NCI-H524 treated with DMSO at 0.1 percent for 48 hours (cell line): ENCODE results near the gene PLEKHD1.
A peak's percentile ranks its signal among the peaks of the same experiment; 100 is the strongest.
"Not testable (repeated sequence)": the region's sequence is repeated elsewhere in the genome, so short reads cannot be mapped to it uniquely, and the experiment has no call there.

ENCODE experiments used
- DNase-seq: peaks from one replicate; lab custom pipeline; 2025; lab: John Stamatoyannopoulos, UW

PLEKHD1 gene

GRCh38 chr14:69484444-69485314, at the start of gene PLEKHD1:
Gene PLEKHD1 (plus strand): TSS chr14:69484728. CDS start chr14:69484966, 238 bp downstream.
- no peak for DNase-seq

- DNase-seq: no peak
Observed at GRCh38 chr14:69439521-69440270, 44.8 kb upstream of the PLEKHD1 start.

- no peak for DNase-seq
Observed at GRCh38 chr14:69441948-69442347, 42.6 kb upstream of the PLEKHD1 start.

GRCh38 chr14:69443296-69443805, 41.2 kb upstream of the PLEKHD1 start:
- DNase-seq: no peak

GRCh38 chr14:69449216-69449615, 35.3 kb upstream of the PLEKHD1 start:
- DNase-seq: no peak

- DNase-seq: no peak
Observed at GRCh38 chr14:69451941-69452340, 32.6 kb upstream of the PLEKHD1 start.

GRCh38 chr14:69458350-69458749, 26.2 kb upstream of the PLEKHD1 start:
- no peak for DNase-seq

- no peak for DNase-seq
Observed at GRCh38 chr14:69459122-69459521, 25.4 kb upstream of the PLEKHD1 start.

GRCh38 chr14:69460093-69460701, 24.3 kb upstream of the PLEKHD1 start:
- peak; percentile 45 for DNase-seq

- DNase-seq: no peak
Observed at GRCh38 chr14:69464379-69464778, 20.1 kb upstream of the PLEKHD1 start.

GRCh38 chr14:69464829-69465228, 19.7 kb upstream of the PLEKHD1 start:
- no peak for DNase-seq

- DNase-seq: no peak
Observed at GRCh38 chr14:69468949-69469348, 15.6 kb upstream of the PLEKHD1 start.

GRCh38 chr14:69471436-69471835, 13.1 kb upstream of the PLEKHD1 start:
- no peak for DNase-seq

- DNase-seq: no peak
Observed at GRCh38 chr14:69471916-69472315, 12.6 kb upstream of the PLEKHD1 start.

- DNase-seq: no peak
Observed at GRCh38 chr14:69473260-69473659, 11.3 kb upstream of the PLEKHD1 start.

GRCh38 chr14:69473946-69474345, 10.6 kb upstream of the PLEKHD1 start:
- DNase-seq: no peak

GRCh38 chr14:69475194-69475818, 9.2 kb upstream of the PLEKHD1 start:
- DNase-seq: no peak

- not testable (repeated sequence) for DNase-seq
Observed at GRCh38 chr14:69476824-69477450, 7.6 kb upstream of the PLEKHD1 start.

- not testable (repeated sequence) for DNase-seq
Observed at GRCh38 chr14:69478055-69478454, 6.5 kb upstream of the PLEKHD1 start.

- DNase-seq: no peak
Observed at GRCh38 chr14:69479696-69480095, 4.8 kb upstream of the PLEKHD1 start.

GRCh38 chr14:69480136-69480535, 4.4 kb upstream of the PLEKHD1 start:
- DNase-seq: no peak
